NCI-H2029 (cell line): ENCODE data around the gene ZNF774.
"Not testable (repeated sequence)": the region's sequence is repeated elsewhere in the genome, so short reads cannot be mapped to it uniquely, and the experiment has no call there.

Experiments
- DNase-seq: peaks from one replicate; lab custom pipeline; 2025; lab: John Stamatoyannopoulos, UW

Gene ZNF774

DNA sequence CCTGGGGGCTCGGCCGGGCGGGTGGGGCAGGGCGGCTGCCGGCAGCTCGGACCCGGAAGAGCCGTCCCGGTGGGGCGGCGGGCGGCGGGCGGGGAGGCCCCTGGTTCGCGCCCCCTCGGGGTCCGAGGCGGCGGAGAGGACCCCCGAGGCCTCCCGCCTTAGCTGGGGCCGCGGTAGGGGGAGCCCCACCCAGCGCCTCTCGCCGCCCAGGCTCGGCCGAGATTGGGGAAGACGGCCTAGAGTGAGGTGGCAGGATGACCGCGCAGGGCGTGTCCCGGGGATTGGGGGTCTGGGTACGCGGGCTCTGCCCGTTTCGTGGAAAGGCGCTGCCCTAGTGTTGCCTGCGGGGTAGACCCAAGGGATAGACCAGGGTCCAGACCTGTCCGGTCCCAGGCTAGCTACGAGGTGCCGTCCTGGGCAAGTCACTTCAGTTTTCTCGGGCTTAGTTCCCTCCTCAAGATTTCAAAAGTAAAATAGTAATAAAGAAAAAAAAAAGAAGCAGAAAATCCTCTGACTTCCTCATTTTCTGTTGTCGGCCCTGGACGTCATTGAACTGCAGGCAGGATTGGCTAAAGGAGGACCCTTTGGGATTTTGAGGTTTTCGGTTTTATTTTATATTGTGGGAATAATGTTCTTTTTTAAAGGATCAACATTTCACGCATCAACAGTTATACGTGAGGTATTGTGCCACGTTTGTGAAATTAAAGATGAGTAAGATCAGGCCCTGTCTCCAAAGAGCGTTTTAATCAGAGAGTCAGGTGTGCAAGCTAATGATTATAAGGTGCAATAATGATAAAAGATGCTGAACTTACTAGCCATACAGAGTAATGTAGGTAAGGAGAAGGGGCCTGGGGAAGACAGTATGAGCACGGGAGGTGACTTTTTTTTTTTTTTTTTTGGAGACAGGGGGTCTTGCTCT, 36.6 kb downstream of the ZNF774 start:
- DNase-seq: no peak

DNA sequence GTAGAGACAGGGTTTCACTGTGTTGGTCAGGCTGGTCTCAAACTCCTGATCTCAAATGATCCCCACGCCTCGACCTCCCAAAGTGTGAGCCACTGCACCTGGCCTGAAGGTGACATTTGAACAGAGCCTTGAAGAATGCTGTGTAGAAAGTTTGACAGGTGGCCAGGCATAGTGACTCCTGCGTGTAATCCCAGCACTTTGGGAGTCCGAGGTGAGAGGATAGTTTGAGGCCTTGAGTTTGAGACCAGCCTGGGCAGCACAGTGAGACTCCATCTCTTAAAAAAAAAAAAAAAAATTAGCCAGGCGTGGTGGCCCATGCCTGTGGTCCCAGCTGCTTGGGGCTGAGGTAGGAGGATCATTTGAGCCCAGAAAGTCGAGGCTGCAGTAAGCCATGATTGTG, 37.4 kb downstream of the ZNF774 start:
- DNase-seq: no peak

DNA sequence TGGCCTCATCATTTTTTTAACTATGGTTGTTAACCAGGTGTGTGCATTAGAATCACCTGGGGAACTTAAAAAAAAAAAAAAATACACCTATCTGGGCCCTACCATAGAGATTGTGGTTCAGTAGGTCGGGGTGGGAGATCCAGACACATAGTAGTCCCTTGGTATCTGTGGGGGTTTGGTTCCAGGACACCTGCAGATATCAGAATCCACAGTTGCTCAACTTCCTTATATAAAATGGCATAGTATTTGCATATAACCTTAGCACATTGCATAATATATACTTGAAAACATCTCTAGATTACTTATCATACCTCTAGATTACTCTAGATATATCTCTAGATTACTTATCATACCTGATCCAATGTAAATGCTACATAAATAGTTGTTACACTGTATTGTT, 41.0 kb downstream of the ZNF774 start:
- DNase-seq: no peak

DNA sequence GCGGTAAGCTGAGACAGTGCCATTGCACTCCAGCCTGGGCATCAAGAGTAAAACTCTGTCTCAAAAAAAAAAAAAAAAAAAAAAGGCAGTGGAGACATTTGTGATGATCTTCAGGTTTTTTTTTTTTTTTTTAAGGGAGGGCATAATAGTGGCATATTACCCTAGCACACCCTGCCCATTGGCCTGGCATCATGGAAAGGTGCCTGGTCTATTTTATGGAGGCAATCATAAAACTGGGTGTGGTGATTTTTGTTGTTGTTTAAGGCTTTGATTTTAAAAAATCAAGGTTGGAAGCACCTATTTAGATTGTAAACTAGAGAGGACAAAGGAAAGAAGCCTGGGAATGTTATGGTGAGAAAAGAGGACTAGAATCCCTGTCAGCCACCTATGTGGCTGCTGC, 42.0 kb downstream of the ZNF774 start:
- no peak for DNase-seq

DNA sequence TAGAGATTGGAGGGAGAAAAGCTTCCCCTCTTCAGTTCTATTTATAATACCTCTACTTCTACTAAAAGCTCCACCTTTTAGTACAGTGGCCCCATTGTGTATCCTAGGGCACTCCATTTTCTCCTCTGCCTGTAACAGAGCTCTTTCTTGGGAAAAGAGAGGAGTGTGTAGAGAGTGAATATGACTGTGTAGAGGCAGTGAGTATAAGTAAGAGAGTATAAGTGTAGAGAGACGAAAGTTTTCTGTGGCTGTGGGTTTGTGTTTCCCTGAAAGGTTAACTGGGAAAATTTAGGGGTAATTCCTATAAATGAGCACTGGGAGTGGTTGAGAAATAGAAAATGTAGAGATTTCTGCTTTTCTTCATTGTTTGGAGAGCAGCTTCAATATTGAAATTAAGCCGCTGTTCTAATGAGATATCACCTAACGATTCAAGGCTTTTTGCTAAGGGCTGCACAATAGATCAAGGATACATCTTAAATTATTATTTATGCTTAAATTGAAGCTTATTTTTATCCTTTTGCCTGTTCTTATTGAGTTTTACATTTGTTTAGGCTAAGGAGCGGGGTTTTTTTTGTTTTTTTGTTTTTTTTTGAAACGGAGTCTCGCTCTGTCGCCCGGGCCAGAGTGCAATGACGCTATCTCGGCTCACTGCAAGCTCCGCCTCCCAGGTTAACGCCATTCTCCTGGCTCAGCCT, 42.8 kb downstream of the ZNF774 start:
- no peak for DNase-seq

DNA sequence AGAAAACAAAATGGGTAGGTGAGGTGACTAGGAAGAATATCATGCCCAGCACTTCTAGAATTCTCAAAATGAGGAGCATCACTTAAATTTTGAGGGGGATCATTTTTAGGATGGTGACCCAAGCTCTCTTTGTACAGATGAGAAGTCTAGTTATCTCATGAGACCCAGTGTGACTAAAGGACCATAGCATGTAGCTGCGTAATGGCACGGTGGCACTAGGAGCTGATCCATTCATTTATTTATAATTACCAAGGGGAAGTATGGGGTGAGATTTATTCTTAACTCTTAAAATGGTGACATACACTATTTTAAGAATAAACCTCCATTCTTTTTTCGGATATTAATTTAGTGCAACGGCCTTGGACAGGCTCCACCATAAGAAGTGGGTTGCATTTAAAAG, 44.2 kb downstream of the ZNF774 start:
- no peak for DNase-seq

DNA sequence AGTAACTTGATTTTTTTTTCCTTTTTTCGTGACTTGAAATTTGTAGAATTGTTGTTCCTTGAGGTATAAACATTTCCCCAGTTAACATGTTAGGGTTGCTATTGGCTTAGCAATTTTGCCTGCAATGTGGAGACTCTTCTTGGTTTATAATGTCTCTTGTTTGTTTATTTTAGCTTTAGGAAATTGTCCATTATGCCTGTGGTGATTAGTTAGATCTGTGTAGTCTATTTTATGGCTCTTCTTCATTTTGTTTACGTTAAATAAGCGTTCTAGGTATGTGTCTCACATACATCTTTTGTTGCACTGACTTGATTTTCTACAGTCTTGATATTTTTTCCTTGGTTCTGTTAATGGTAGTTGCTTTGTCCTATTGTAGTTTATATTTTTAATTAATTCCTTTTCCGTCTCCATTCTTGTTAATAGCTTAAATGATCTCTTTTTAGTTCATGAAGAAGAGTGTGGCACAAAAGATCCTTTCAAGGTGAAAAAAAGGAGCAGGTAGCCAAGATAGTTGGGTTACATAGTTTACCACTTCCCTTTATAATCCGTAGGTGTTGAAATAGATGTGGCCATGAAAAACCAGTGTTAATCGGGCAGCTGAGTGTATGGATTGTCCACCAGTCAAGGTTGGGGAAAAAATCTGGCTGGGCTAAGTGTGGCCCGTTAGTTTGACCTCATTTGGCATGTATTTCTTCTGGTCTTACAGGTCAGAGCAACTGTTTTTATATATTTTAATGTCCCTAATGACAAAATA, 48.1 kb downstream of the ZNF774 start:
- no peak for DNase-seq

DNA sequence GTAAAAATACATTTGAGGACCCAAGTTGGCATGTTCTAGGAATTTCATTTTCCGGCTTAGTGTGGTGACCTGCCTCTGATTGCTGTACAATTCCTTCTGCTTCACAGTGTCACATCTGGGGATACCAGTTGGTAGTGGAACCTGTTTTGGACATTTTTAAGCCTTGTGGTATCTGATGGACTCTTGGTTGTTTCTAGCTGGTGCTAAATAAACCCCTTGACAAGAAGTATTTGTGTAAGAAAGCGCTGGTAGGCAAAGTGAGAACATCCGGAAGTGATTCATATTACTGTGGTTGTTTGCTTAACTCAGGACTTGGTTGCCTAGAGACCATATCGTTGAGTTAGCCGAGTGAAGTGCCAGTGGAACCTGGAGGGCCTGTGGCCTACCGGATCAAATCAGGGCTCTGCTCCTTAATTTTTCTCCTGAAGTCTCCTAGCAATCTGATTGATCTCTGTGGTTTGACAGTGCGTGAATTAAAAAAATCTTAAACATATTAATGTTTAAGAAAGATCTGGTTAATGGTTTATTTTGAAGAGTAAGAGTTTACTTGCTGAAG, 48.8 kb downstream of the ZNF774 start:
- peak; percentile 82 for DNase-seq

DNA sequence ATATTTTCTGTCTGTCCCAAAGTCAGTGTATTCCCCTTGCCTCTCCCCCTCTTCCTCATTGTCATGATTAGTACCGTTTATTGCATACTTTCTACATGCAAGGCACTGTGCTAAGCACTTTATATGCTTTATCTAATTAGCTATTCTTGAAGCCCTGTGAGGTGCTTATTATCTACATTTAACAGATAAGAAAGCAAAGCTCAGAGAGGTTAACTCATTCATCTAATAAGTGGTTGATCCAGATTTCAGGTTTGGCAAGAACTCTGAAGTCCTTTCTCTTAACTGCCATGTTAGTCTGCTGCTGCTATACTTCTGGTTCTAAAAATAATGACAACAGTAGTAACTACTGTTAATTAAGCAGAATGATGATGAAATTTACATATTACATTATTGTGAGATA, 49.4 kb downstream of the ZNF774 start:
- no peak for DNase-seq

DNA sequence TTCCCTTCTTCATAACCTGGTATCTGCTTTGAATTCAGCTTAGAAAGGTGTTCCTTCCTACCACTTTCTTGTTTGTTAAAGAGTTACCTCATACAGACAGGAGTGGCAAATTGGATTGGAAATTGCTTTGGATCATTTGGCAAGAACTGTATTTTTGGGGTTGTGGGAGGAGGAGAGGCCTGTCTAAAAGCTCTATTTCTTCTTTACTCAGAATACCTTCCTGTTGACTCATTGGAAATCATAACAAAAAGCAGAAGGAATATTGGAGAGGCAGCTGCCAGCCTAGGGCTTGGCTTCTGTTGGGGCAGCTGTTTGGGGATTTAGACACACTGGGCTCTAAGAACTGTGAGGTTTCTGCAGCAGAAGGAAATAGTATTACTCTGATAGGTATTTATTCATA, 50.1 kb downstream of the ZNF774 start:
- DNase-seq: no peak

DNA sequence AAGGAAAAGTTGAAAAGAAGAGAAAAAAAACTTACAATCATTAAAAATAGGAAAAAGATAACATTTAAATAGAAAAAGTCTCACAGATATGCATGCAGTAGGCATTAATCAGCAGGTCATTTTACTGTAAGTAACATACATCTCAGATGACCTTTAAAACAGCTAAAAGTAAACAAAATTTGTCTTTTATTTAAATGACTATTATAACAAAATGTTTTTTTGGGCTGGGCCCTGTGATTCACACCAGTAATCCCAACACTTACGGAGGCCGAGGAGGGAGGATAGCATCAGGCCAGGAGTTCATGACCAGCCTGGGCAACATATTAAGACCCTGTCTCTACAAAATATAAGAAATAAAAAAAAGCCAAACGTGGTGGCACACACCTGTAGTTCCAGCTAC, 50.7 kb downstream of the ZNF774 start:
- DNase-seq: no peak

DNA sequence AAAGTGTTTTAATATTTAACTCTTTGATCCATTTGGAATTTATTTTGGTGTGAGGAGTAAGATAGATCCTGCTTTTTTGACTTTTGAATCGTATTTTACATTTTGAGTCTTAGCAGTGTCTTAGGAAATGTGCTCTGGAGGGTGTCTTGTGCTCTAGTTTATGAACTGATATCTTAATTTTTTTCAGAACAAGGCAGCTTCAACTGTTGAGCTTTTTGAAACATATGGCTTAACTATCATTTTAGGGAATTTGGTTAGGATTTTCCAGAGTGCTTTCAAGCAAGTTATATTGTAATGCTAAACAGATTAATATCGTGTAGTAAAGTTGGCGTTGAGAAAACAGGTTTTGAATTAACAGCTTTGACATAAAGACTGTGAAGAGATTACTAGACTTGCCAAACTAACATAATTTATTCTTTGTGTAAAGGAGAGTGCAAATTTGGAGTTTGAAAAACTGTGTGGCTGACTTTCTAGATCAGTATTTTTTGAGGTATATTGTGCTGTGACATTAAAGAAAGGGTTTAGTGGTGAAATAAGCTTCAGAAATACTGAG, 53.0 kb downstream of the ZNF774 start:
- DNase-seq: no peak

DNA sequence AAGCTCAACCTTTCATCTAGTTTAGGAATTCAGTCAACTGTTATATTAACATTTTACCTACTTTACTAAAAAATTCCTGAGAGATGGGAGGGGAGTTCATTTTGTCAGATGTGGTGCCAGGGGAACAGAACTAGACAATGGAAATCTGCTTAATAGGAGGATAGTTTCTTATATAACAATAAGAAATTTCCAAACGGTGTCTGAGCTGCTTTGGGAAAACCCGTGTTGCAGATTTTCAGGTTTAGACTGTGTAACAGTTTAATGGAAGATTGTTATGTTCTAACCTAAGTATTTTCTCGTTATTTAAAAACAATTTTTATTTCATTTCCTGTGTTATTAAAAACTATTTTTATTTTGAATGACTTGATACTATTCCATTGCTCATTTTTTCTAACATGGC, 55.3 kb downstream of the ZNF774 start:
- DNase-seq: no peak

DNA sequence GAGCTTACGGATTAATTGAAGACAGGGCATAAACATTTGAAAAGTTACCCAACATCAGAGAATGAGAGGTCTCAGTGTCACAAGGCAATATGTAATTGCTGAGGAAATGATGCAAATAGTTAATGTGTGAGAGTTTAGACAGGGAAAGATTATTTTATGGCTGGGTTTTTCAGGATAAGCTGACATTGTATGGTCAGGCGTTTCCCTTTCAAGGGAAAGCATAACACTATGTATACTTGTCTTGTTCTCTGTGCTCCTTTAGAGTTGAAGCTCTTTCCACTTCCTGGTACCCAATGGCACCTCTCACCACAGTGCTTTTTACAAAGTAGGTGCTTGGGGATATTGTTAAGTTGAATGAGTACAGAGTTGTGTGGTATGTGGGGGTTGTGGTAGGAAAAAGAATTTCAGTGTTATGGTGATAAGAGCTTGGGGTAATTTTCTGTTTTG, 55.8 kb downstream of the ZNF774 start:
- no peak for DNase-seq

DNA sequence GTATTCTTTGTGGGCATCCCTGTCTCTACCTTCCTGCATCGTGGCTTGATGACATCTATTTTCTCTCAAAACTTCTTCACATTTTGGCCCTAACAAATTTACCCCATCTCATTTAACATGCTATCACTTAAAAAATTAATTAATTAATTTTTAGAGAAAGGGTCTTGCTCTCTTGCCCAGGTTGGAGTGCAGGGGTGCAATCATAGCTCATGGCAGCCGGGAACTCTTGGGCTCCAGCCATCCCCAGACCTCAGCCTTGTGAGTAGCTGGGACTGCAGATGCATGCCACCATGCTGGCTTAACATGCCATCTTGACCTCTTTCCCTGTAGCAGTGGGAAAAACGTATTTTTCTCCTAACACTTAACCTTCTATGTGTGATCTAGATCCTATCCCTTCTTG, 56.6 kb downstream of the ZNF774 start:
- DNase-seq: no peak

DNA sequence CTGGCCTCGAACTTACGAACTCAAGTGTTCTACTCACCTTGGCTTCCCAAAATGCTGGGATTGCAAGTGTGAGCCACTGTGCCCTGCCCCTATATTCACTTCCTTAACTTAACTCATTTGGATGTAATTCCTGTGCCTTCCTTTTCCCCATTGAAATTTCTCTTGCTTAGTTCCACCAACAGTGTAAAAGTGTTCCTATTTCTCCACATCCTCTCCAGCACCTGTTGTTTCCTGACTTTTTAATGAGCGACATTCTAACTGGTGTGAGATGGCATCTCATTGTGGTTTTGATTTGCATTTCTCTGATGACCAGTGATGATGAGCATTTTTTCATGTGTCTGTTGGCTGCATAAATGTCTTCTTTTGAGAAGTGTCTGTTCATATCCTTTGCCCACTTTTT, 57.5 kb downstream of the ZNF774 start:
- DNase-seq: not testable (repeated sequence)

DNA sequence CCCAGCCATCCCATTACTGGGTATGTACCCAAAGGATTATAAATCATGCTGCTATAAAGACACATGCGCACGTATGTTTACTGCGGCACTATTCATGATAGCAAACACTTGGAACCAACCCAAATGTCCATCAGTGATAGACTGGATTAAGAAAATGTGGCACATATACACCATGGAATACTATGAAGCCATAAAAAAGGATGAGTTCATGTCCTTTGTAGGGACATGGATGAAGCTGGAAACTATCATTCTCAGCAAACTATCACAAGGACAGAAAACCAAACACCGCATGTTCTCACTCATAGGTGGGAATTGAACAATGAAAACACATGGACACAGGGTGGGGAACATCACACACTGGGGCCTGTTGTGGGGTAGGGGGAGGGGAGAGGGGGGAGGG, 58.2 kb downstream of the ZNF774 start:
- not testable (repeated sequence) for DNase-seq

DNA sequence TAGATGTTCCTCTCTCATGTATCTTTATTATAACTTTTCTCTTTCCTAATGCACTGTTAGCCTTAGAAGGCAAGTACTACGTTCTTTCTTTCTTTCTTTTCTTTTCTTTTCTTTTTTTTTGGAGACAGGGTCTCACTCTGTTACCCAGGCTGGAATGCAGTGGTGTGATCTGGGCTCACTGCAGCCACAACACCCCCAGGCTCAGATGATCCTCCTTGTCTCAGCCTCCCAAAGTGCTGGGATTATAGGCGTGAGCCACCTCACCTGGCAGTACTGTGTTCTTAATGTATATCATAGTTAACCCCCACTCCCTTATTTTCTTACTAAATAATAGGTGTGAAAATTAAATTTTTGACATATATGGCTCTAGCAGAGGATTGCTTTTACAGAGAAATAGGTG, 59.1 kb downstream of the ZNF774 start:
- no peak for DNase-seq
